GM18861 (cell line): Measurements from ENCODE around the gene FAM89B.
"Not testable (repeated sequence)": the region's sequence is repeated elsewhere in the genome, so short reads cannot be mapped to it uniquely, and the experiment has no call there.

Experiments used
- ATAC-seq: cut with Tn5 transposase; IDR thresholded peaks from one replicate; pipeline ENCODE4 v1.9.1; 2021; ENCODE audit not compliant: unreplicated experiment

FAM89B gene

DNA sequence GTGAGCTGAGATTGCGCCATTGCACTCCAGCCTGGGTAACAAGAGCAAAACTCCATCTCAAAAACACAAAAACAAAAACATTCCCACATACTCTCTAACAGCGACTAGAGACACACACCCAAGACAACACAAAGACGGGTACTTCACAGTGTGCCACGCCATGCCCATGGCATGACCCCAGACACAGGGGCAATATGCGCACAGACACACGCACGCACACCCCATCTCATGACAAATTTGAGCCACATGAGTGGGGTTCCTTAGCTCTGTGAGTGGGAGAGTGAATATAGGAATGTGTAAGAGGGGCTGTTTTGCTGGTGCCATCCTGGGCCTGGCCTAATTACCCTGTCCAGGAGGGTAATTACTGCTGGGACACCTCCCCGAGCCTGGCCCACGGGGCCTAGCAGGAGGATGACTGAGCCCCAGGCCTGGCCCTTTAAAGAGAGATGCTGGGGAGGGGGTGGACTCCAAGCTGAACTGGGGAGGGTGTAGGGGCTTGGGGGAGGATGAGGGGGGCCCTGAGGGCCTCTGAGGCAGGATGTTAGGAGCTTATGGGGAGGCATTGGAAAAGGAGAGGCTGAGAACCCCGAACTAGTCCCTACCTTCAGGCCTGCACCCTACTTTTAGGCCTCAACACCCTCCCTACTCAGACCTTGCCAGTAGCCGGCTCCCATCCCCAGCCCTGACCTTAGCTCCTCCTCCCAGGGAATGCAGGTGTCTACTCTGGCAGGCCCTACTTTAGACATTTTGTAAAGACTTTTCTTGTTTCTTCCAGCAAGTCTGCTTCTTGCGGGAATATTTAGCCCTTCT is 15.7 kb upstream of the FAM89B start:
- no peak for ATAC-seq

DNA sequence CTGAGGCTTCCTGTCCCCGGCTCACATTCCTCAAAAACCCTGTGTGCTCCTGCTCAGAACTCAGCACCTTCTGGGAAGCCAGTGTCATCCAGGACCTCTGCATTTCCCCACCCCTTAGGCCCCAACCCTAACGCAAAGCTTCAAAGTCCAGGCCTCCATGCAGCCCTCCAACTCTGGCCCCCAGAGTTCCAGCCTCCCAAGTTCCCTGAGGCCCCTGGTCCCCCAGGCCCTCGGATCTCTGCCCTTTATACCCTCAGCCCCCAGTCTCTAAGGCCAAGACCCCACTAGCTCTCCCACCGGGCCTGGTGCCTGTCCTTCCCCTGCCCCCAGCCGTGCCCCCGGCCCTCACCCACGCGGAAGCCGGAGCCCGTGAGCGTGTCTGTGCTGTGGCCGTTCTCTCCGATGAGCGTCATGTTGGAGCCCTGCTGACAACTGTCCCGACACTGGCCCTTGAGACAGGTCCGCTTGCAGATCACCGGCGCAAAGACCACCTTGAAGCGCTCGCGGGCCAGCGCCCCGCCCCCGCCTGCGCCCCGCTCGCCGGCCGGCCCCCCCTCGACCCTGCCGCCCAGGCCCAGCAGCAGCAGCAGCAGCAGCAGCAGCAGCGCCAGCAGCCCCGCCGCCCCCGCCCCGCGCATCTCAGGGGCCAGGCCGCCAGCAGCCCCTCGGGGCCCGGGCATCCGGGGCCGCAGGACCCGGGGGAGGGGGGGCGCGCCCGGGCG is 14.9 kb upstream of the FAM89B start:
- ATAC-seq = no peak

DNA sequence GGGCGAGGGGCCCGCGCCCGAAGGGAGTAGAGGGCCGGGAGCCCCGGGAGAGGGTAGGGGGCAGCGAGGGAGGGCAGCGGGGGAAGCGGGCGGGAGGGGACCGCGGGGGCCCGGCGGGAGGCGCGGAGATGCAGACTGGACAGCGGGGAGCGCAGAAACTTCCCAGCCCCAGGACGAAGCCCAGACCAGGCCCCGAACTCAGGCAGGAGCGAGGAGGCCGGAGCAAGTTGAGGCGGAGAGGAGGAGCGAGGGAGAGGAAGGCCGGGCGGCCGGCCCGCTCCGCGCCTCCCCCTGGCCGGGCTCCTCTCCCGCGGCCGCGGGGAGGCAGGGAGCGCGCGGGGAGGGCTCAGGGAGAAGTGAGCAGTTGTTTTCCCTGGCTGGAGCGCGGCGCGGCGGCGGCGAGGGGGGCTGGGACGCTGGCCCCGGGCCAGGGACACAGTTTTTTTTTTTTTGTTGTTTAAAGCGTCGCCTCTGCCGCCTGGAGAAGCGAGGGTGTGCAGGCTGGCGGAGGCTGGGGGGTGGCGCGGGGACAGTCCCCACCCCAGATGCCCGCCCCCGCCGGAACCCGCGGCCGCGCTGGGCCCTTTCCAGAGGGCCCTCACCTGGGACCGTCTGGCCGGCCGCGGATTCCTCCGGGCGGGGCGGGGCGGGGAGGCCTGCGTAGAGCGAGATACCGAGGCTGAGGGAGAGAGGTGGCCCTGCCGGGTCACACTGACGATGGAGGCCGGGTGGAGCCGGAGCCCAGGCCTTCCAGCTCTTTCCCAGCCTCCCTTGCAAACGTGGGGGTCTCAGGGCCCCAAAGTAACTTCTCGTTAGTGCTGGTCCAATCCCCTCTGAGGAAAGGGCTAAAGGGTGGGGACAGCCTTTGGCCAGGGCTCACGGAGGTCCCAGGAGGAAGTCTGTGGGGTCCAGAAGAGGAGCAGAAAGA is 14.1 kb upstream of the FAM89B start, which contains the start of gene LTBP3:
LTBP3 (minus strand) TSS at position 358 of the 928 bp plus-strand sequence. CDS start 400 bp downstream, outside the sequence.
- no peak for ATAC-seq

DNA sequence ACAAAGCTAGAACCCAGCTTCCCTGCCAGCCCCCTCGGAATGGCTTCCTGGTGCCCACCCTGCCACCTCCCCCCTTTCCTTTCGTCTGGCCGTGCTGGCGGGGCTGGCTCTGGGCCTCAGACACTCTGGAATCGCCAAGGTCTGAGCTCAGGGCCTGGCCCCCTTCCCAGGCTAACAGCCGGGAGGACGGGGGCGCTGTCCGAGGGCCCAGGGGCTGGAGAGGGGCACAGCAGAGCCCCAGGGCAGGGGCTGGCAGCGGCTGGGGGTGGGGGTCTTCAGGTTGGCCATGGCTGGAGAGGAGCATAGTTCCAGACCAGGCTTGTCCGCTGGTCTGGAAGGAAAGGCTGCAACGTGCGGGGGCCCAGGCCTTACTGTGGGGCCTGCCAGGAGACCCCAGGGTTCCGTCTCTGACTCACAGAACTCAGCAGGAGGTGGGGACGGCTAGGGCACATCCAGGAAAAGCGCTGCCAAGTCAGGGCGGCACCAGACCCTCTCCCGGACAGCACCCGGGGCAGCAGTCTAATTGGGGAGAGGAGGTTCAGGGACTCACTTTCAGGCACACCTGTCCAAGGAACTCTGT is 13.3 kb upstream of the FAM89B start:
- no peak for ATAC-seq

DNA sequence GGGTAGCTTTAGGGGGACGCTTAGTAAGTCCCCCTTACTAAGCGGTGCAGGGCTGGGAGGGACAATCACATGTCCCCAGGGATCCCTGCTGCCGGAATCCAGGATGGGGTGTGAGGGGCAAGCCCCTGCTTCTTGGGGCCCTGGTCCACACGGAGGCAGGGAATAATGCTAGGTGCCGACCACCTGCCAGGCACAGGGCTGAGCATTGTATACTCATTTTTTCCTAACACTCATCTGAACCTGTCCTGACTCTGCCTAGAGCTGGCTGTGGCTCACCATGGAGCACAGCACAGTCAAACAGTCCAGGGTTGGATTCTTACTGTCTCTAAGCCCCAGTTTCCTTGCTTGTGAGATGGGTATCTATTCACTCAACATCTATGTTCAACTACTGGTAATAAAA is 12.8 kb upstream of the FAM89B start:
- ATAC-seq = no peak

DNA sequence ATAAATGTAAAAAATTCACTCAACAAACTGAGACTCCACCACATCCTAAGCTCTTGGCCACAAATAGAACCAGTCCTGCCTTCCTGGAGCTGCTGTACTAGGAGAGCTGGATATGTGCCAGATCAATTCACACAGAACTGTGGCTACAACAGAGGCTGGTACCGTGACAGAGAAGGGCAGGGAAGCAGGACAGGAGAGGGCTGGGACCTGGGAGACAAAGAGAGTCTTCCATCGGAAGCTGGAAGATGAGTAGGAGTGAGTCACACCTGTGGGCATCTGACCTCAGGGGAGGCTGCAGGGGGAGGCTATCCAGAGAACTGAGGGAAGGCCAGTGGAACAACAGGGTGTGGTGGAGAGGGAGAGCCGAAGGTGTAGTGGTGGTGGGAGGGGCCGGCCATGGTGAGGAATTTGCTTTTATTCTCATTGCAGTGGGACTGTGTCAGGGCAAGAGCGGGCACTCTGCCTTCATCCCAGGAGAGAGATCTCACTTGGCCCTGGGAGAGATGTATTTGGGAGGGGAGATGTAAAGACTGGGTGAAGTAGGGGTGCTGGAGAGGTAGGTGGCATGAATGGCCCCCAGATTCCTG is 12.3 kb upstream of the FAM89B start:
- no peak for ATAC-seq

DNA sequence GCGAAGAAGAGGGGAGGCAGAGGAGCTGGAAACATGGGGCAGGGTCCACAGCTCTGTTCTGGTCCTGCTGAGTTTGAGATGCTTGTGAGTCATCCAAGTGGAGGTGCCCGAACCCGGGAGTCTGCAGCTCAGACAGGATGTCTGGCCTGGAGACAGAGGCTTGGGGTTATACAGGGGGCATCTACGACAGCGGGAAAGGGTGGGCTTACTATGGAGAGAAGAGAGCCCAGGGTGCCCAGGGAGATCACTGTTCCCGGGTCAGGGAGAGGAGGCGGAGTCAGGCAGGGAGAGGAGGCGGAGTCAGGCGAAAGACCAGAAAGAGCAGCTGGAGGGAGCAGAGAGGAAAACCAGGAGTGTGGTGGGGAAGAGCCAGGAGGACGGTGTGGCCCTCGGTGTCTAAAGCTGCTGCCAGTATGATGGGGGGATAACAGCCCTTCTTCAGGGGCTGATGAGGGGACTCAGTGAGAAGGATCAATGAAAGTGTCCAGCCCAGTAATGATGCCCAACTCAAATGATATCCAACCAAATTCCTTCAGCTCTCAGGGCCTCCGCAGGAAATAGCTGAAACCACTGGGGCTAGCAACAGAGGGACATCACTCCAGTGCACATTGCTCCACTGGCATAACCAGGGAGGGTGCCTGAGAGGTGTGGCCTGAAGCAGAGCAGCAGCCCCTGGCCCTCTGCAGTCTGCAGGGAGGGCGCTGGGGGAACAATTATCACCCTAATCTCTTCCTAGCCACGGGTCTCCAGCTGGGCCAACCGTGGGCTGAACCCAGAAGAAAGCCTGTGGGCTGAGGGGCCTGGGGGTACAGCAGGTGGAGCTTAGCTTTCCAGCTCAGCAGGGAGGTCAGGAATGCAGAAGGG is 11.6 kb upstream of the FAM89B start:
- no peak for ATAC-seq

DNA sequence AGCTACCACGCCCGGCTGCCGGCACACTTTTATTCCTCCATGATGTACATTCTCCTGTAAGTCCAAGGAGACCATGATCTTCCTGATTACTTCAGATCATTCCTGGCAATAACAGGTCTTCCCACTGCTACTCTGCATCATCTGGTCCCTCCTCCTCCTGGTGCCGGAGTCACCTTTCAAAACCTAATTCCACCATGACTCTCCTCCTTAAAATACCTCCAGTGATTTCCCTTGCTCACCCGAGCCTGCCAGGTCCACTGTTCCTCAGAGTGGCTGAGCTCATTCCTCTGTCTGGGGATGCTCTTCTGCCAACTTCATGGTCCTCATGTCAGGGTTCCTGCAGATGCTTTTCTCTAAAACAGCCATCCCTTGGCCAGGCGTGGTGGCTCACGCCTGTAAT is 10.3 kb upstream of the FAM89B start:
- no peak for ATAC-seq

DNA sequence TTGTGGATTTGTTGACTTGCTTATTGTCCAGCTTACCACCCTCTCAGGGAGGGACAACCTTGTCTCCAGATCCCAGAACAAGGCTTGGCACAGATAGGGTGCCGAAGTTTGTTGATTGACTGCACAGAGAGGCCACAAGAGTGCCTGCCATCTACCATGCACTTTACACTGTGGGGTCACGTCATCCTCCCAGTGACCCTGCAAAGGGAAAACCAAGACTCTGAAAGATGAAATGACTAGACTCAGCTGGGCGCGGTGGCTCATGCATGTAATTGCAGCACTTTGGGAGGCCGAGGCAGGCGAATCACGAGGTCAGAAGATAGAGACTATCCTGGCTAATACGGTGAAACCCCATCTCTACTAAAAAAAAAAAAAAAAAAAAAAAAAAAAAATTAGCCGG is 9.6 kb upstream of the FAM89B start:
- ATAC-seq = no peak

DNA sequence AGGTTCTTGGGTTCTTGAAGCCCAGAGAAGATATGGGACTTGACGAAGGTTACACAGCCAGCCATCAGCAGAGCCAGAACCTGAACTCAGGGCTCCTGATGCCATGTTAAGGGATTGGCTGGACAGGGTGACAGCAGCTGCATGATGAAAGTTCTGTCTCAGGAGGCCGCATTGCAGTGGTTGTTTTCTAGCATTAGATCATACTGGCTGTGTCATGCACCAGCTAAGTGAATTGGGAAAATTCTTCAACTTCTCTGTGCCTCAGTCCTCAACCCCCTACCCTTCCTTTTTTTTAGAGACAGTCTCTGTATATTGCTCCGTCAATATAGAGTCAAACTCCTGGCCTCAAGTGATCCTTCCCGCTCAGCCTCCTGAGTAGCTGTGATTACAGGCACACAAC is 8.7 kb upstream of the FAM89B start:
- no peak for ATAC-seq

DNA sequence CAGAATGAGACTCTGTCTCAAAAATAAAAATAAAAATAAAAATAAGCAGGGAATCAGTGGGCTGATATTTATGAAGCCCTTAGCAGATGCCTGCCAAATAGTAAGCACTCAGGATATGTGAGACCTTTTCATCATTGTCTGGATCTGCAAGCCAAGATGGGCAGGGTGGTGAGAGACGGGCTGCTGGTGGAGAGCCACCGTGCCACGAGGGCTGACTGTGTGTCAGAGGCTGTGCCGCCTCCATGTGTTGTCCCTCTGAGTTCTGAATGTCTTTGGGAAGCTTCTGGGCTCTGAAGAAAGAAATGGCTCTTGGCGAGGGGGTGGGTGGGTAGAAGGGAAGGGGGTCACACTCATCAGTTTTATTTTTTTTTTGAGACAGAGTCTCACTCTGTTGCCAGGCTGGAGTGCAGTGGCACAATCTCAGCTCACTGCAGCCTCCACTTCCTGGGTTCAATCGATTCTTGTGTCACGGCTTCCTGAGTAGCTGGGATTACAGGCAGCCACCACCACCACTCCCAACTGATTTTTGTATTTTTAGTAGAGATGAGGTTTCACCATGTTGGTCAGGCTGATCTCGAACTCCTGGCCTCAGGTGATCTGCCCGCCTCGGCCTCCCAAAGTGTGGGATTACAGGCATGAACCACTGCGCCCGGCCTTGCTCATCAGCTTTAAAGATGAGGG is 7.3 kb upstream of the FAM89B start:
- ATAC-seq = not testable (repeated sequence)

DNA sequence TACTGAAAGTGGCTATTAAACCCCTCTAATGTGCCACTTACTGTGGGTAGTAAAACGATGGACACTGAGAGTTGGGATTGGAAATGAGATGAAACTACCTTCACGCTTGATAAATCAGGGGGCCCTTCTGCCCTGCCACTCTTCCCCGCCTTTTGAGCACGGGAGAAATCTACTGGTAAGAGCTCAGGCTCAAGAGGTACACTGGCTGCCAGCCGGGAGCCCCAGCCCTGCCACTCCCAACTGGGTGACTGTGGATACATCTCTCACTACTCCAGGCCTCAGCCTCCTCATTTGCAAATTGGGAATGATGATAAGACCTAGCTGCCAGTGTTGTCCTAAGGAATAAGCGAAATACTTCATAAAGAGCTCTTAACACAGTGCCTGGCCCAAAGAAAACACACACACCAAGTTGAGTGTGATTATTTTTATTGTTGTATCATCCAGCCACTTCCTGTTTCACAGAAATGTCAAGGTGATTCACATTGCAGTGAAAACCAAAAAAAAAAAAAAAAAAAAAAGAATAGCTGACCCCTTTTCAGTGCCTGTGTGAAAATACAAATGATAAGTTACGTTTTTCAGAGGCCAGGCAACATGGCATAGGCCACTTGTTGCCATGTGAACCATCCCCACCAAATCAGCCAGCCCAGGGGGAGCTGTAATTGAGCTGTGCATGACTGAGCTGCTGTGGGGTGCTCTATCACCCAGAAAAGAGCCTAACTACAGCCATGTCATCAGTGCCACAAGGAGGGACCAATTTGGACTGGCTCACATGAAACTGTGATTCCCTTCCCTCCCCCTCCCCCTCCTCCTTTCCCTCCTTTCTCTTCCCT is 6.5 kb upstream of the FAM89B start:
- ATAC-seq = no peak

DNA sequence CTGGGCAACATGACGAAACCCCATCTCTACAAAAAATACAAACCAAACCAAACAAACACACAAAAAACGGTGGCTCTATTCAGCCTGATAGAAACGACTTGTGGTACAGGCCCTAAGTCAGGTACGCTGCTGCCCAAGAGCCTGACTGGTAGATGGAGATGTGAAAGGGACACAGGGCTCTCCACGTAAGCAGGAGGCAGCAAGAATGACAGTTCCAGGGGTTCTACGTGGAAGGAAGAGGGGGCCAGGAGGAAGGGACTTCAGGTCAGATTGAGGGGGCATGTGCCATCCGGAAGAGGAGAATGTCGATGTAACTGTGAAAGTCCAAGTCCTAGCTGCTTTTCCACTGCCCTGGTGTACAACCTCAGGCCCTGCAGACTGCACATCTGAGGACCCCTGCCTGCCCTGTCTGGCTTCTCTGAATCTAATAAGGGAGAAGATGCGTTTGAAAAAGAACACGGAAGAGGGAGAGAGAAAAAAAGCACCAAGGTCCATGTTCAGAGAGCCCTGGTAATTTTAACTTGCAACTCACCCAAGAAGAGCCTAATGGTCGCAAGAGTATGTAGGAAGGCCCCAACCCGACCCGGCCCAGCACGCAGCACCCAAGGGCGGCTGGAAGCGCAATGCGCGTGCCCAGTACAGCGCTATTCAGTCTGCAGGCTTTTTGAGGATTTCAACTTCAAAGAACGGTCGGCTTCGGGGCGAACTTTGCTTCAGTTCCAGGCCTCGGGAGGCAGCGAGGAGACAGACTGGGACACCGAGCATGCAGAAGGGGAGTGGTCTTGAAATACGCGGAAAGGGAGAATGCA is 3.0 kb upstream of the FAM89B start:
- no peak for ATAC-seq

DNA sequence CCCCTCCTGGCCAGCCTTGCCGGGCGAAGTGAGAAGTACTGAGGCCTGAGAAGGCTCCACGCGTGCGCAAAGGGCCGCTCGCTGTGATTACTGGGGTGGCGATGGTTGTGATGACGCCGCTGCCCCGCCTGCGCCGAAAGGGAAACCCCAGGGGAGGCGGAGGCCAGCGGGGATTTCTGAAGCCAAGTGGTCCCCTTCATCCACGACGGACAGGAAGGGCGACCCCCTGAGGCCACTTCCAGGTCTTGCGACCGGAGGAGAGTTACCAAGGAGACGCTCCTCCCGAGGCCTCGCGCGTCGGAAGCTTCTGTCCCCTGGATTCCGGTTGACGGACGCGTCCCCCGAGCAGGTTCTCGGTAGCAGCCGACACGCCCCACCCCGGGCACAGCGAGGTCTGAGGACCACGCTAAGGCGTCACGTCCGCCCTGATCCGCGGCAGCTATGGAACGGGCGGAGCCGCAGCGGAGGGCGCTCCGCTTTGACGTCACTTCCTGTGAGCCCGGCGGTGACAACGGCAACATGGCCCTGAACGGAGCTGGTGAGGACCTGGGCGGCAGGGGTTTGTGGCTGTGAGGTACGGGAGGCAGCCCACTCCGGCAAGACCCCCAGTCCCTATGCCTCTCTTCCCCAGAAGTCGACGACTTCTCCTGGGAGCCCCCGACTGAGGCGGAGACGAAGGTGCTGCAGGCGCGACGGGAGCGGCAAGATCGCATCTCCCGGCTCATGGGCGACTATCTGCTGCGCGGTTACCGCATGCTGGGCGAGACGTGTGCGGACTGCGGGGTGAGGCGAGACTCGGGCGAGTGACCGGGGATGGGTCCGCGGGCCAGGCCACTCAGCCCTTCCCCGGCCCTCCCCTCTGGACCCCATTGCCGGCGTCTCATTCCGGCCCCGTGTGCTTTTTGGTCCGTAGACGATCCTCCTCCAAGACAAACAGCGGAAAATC is 2.1 kb upstream of the FAM89B start, which contains the start of gene ZNRD2:
ZNRD2 (plus strand) TSS at position 505 of the 946 bp plus-strand sequence; CDS start at position 520, 15 bp downstream.
- peak; percentile 55 for ATAC-seq

DNA sequence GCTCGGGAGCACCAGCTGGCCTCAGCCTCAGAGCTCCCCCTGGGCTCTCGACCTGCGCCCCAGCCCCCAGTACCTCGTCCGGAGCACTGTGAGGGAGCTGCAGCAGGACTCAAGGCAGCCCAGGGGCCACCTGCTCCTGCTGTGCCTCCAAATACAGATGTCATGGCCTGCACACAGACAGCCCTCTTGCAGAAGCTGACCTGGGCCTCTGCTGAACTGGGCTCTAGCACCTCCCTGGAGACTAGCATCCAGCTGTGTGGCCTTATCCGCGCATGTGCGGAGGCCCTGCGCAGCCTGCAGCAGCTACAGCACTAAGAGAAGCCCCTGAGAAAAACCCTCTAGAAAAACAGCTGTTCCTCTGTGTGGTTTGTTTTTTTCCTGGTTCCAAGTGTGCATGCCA is 918 bp upstream of the FAM89B start:
- no peak for ATAC-seq

DNA sequence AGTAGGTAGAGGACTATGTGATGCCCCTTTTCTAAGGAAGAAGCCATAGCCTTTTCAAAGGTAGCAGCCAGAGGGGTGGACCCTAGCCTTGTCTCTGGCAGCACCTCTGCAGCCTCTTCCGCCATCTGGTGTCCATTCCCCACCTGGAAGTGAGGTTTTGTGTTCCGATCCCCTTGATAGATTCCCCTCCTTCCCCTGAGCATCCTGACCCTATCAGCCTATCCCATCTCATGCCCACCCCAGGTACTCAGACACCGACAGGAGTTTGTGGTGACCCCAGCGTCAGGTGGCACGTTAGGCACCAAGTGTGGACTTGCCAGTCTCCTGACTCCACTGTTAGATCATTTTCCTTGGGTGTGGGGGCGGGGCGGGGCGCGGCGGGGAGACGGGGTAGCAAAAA is 398 bp upstream of the FAM89B start:
- ATAC-seq = no peak
